Measurements from ENCODE around the gene SNX32.
A peak's percentile ranks its signal among the peaks of the same experiment; 100 is the strongest.

The SNX32 gene

DNA sequence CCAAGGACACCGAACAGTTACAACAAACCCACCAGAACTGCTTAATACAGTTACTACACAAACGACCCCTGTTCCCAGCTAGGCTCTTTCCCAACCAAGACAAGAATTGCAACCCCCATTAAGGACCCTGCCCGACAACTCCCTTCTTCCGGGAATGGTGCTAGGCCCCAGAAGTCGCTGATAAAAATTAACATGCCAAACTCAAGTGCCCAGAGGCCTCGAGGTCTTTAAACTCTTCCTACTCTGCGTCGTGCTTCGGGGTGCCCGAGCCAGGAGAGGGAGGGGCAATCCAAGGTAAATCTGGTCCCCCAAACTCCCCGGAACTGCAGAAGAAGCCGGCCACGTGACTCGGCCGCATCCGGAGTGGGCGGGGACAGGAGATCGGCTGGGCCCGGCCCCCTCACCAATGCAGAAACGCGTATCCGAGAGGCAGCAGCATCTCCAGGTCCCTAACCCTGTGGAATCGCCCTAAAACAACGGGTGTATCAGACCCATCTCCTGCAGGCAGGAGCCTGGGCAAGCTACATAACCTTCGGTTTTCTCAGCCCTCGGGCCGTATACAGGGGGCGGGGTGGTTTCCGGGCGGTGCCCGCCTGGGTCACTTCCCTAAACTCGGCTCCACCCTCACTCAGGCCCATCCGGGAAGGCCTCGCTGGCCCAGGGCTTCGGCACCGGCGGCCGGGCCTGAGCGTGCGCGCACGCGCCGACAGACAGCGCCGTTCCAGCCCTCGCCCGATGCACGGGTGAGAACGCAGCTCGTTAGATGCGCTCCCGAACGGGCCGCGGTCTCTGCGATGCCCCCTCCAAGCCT, 23.1 kb downstream of the SNX32 start (continued):
- TF ChIP-seq ZFP69B (tag by site-specific recombination; IDR thresholded peaks at IDR 0.05) (no peak), ZNF707 (tag by site-specific recombination; IDR thresholded peaks at IDR 0.05) (no peak), ZNF621 (tag by site-specific recombination; IDR thresholded peaks at IDR 0.05) (no peak), ZNF324 (tag by site-specific recombination; IDR thresholded peaks at IDR 0.05) (no peak), ZNF354C (tag by site-specific recombination; IDR thresholded peaks at IDR 0.05; ENCODE audit: borderline replicate concordance, low read depth) (no peak), PRDM2 (tag by site-specific recombination; IDR thresholded peaks at IDR 0.05; ENCODE audit: borderline replicate concordance) (no peak), YY1 (tag by site-specific recombination; IDR thresholded peaks at IDR 0.05) (no peak), ZNF660 (tag by site-specific recombination; IDR thresholded peaks at IDR 0.05) (no peak), ZNF645 (tag by site-specific recombination; IDR thresholded peaks at IDR 0.05) (no peak), ZNF292 (tag by site-specific recombination; IDR thresholded peaks at IDR 0.05; ENCODE audit: borderline replicate concordance, low read depth) (no peak), ZNF629 (tag by site-specific recombination; IDR thresholded peaks at IDR 0.05) (no peak), WT1 (tag by site-specific recombination; IDR thresholded peaks at IDR 0.05) (no peak), ZNF792 (tag by site-specific recombination; IDR thresholded peaks at IDR 0.05) (no peak), SALL2 (tag by site-specific recombination; IDR thresholded peaks at IDR 0.05; ENCODE audit: borderline replicate concordance) (no peak), ZBTB26 (tag by site-specific recombination; optimal IDR thresholded peaks at IDR 0.05) (no peak), ZNF501 (tag by site-specific recombination; IDR thresholded peaks at IDR 0.05) (0 out of 2 replicates have a peak, but pooled peaks have one; percentile 45), ZNF692 (tag by site-specific recombination; IDR thresholded peaks at IDR 0.05) (0 out of 2 replicates have a peak, but pooled peaks have one; percentile 34), ZNF514 (tag by site-specific recombination; IDR thresholded peaks at IDR 0.05) (no peak), OSR2 (tag by site-specific recombination; IDR thresholded peaks at IDR 0.05) (no peak), SP2 (tag by site-specific recombination; IDR thresholded peaks at IDR 0.05) (peak; percentile 79), ZNF555 (tag by site-specific recombination; conservative IDR thresholded peaks at IDR 0.05) (no peak), ZSCAN4 (tag by site-specific recombination; IDR thresholded peaks at IDR 0.05) (no peak), SP7 (tag by site-specific recombination; IDR thresholded peaks at IDR 0.05) (no peak), ZBTB48 (tag by site-specific recombination; IDR thresholded peaks at IDR 0.05) (peak; percentile 70), ZNF785 (tag by site-specific recombination; IDR thresholded peaks at IDR 0.05) (no peak), ZNF140 (tag by site-specific recombination; IDR thresholded peaks at IDR 0.05) (no peak), ZNF394 (tag by site-specific recombination; IDR thresholded peaks at IDR 0.05; ENCODE audit: borderline replicate concordance) (no peak; the same call in 1 of the 2 replicates)
- TF ChIP-seq, protein P1, sequence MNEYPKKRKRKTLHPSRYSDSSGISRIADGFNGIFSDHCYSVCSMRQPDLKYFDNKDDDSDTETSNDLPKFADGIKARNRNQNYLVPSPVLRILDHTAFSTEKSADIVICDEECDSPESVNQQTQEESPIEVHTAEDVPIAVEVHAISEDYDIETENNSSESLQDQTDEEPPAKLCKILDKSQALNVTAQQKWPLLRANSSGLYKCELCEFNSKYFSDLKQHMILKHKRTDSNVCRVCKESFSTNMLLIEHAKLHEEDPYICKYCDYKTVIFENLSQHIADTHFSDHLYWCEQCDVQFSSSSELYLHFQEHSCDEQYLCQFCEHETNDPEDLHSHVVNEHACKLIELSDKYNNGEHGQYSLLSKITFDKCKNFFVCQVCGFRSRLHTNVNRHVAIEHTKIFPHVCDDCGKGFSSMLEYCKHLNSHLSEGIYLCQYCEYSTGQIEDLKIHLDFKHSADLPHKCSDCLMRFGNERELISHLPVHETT (tag by site-specific recombination; IDR thresholded peaks at IDR 0.05): no peak

Measured in HEK293 (cell line).